CD1c-positive myeloid dendritic cell (primary cell): ENCODE measurements around the gene EFHB.
"Not testable (repeated sequence)": the region's sequence is repeated elsewhere in the genome, so short reads cannot be mapped to it uniquely, and the experiment has no call there.

Experiments
- DNase-seq: peaks from one replicate; pipeline ENCODE4 v3.0.0-alpha.2; 2016; ENCODE audit errors: extremely low spot score

EFHB gene, protein sequence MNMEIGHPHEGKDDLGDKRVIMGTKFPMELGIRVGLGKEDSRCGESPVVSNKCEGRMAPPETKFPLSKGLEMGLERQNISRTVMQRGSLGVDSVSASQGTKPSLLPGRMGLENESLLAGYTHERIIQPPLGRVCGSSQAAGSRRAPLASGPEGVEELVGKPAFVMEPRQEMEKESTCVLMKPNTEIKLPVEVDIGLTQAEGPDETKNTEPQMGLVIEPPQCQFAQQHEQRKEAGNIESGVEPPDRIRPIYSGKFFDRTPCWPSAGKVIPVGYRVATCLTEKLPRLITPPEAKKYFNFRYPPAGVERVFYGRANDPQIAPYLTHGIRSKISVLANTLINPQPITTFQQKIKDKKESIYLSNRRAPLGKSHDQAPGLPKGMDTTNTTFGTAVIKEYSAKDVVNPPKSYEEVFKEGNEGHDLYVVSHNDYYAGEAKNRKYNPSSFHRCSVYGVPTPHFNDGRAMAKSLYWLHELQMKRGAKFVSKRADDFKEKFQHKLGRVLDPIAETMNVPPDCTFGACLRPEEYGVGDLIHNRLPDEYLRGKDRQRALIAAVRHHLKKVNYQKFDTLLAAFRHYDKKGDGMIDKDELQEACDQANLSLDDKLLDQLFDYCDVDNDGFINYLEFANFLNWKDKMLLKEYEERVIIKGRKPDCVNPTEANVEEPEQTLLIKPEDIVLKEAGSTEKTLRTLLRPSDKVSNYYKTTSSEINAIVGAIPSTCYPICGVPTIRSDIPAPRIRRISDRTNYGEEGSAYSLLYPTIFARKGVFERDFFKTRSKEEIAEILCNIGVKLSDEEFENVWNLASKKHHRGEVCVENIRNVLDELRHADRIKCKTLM

DNA sequence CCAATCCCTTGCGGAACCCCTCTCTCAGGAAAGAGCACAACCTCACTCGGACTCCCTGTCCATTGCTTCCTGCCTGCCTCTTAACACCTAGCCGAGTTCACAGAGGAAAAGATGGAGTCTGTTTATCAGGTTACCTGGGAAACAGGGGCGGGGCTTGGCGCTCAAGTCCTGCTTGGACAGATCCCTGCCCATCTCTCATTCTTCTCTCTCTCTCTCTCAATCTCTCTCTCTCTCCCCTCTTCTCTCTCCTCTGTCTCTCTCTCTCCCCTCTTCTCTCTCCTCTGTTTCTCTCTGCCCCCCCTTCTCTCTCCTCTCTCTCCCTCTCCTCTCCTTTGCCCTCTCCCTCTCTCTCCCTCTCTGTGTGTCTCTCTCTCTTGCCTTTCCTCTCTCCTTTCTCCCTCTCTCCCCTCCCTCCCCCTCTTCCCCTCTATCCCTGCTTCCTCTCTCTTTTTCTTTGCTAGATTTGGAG is at the start of gene EFHB:
Gene EFHB (minus strand): TSS at position 120 of the 469 bp plus-strand sequence. CDS start 199 bp downstream, outside the sequence.
- no peak for DNase-seq

DNA sequence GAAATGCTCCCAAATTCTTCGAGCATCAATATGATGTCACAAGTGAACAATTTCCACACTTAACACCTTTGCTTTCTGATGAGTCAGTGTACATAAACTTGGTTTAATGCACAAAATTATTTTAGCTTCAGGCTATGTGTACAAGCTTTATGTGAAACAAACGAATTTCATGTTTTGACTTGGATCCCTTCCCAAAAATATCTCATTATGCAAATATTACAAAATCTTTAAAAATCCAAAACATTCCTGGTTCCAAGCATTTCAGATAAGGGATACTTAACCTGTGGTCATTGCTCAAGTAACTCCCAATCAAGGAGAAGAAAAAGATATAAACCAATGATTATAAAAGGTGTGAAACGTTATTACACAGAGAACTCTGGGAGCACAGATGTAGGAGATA is 38.0 kb upstream of the EFHB start:
- no peak for DNase-seq

DNA sequence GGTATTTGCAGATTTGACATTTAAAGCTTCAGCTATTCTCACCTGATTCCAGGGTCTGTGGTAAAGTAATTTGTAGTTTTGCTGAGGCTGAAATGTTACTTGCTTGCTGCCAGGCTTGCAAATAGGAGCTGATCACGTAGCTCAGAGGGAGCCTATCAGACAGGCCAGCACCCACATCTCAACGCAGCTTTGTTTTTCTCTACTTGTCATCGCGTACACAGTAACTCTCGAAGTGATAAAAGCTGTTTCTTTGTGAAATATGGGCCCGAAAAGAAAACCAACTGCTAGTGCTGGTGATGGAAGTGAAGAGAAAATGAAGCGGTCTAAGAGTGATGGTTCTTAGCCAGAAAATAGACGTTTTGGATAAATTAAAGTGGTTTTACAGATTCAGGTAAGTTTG is 36.3 kb upstream of the EFHB start:
- no peak for DNase-seq

DNA sequence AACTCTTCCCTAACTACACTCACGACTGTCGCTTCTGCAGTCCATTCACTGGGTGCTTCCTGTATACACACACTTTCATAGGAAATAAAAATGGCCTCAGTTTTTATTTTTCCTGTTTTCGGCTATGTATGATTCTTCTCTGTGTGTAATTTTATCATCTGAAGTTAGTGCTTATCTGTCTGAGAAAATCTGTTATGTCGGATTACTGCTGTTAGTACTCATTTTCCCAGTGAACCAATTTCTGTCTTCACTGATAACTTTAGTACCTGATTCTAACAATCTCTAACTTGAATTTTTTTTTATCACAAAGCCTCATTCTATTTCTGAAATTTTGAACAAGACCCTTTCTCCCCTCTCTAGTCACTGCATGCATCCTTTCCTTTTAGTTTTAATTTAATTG is 33.8 kb upstream of the EFHB start:
- DNase-seq: no peak

DNA sequence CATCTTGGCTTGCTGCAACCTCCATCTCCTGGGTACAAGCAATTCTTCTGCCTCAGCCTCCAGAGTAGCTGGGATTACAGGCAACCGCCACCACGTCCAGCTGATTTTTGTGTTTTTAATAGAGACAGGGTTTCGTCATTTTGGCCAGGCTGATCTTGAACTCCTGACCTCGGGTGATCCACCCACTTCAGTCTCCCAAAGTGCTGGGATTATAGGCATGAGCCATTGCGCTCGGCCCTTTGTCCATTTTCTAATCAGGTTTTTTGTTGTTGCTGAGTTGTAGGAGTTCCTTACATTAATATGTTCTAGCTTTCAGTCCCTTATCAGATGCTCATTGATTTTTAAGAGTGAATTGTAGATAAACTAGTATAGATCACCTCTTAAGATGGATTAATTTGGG is 33.2 kb upstream of the EFHB start:
- no peak for DNase-seq

DNA sequence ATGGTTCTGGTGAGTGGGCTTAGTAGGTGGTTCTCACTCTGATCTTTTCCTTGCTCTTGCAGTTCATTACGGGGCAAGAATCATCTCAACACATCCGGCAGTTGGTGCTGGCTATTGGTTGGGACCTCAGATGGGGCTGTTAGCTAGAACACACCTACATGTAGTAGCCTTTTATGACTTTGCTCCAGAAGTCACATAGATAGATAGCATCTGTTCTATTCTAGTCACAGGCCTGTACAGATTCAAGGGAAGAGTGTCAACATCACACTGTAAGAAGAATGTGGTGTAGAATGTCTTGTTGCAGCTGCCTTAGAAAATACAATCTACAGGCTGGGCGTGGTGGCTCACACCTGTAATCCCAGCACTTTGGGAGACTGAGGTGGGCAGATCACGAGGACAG is 27.9 kb upstream of the EFHB start:
- DNase-seq: no peak

DNA sequence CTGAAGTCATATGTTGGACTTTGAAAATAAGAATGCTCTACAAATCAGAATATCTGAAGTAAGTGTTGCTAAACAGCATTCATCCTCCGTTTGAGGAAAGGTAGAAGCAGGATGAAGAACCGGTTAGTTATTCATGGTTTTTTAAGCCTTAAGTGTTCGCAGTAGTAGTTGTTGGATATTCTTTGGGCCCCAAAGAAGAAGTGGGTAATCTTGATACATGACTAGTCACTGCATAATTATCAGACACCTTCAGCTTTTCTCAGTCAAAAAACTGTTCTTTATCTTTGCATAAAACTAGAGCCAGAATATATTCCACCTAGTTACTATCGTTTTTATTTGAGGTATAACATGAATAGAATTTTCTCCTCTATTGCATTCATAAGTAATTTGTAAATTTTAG is 26.7 kb upstream of the EFHB start:
- DNase-seq: no peak

DNA sequence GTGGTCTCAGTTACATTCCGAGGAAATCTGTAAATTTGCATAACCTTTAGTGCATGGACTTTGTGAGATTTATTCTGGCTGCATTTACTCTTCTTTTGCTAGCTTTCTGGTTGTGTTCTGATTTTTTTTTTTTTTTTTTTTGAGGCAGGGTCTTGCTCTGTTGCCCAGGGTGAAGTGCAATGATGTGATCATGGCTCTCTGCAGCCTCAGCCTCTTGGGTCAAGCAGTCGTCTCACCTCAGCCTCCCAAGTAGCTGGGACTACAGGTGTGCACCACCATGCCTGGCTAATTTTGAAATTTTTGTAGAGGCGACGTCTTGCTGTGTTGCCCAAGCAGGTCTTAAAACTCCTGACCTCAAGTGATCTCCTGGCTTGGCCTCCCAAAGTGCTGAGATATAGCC is 25.5 kb upstream of the EFHB start:
- DNase-seq: no peak

DNA sequence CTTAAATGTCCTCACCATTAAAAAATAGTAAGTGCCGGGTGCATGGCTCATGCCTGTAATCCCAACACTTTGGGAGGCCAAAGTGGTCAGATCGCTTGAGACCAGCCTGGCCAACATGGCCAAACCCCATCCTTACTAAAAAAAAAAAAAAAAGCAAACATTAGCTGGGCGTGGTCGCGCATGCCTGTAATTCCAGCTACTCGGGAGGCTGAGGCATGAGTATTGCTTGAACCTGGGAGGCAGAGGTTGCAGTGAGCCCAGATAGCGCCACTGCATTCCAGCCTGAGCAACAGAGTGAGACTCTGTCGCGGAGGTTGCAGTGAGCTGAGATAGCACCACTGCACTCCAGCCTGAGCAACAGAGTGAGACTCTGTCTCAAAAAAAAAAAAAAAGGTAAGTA is 23.3 kb upstream of the EFHB start:
- not testable (repeated sequence) for DNase-seq

DNA sequence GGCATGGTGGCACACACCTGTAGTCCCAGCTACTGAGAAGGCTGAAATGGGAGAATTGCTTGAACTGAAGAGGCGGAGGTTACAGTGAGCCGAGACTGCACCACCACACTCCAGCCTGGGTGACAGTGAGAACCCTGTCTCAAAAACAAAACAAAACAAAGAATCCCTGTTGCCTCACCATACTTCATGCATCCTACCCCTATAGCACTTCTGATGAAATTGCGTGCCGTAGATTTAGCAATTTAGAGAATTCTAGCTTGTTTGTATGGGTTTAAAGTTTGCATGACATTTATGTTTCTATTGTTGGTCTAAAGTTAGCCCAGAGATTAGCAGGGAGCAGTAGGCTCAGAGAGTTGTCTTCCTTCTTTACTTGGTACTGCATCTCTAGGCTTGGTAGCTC is 20.7 kb upstream of the EFHB start:
- no peak for DNase-seq

DNA sequence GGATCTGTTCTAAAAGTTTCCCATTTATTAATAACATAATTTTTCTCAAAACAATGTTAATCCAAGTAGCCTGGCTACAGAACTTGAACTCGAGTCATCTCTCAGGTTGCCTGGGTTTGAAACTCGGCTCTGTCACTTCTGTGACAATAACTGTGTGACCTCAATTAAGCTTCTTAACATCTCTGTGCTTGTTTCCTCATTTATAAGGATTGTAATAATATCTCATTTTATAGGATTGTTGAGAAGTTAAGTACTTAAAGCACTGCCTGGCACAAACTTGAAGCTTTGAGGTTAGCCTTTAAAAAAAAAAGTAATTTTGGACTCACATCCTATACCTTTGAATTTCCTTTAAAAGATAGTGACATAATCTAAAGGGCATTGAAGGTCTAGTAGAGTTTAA is 16.3 kb upstream of the EFHB start:
- no peak for DNase-seq

DNA sequence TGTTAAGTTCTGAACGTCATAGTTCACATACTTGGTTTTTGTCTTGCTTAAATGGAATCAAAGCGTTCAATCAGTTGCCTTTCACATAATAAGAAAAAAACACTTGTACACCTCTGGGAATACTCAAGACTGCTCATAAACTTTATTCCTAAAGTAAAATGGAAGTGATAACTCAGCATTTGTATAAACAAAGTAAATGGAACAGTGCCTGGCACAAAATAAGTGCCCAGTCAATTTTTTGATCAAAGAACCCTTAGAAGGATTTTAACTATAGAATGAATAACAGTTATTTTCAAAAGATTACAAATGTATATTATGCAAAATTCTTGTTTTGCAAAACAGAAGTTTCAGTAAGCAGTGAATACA is 14.2 kb upstream of the EFHB start:
- no peak for DNase-seq

DNA sequence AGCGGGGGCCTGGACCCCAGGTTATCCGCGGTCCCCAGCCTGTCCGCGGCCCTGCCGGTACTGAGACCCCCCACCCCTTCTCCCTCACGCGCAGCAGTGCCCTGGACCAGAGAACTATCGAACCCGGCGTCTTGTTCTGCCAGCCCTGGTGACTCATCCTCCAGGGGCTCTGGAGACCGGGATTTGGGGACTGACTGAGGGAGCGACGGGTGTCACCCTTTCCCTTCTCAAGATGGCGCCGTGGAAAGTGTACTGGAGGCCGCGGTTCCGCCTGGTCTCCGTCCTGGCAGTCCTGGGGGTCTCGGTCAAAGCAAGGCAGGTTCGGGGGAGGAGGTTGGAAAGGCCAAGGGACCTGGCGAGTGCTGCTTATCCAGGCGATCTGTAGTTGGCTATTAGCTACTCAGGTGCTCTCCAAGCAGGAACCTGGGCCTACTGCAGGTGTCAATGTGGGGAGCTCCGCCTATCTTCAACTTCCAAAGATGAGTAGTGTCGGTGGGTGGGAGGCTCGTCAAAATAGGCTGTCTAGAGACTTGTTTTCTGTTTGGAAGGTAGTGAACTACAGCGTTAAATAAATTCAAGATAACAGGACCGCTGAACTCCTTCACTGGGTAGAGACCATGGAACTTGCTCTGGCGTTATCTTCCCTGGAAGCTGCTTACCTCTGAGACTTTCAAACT is 13.7 kb upstream of the EFHB start:
- DNase-seq: peak; percentile 57

DNA sequence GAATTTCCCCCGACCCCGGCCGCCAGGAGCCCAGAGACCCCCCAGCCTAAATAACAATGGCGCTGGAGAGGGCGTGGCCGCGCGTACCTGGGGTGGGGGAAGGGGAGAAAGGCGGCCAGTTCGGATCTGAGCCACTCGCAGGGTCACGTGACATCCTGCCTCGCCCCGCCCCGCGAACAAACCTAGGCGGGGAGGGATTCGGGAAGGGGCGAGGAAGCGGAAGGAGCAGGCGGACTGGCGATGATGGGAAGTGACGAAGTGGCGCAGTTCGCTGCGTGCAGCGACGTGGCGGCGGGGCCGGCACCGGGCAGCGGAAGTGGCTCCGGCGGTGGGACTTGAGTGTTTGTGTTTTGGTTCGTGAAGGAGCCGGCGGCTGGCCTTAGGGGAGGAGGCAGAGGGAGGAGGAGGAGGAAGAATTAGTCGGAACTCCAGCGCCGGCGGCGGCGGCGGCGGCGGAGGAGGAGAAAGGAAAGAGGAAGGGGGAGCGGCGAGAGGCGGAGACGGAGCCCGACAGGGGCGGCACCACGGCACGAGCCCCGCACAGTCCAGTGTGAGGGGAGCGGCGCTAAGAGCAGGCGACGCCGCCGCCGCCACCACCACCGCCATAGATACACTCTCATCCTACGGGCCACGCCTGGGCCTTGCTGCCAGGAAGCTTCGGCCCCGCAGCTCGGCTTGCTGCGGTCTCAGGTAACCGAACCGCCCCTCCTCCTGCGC is 13.0 kb upstream of the EFHB start, which contains the start of gene RAB5A:
Gene RAB5A (plus strand): TSS at position 266 of the 717 bp plus-strand sequence. CDS start 3,802 bp downstream, outside the sequence.
- peak; percentile 98 for DNase-seq

DNA sequence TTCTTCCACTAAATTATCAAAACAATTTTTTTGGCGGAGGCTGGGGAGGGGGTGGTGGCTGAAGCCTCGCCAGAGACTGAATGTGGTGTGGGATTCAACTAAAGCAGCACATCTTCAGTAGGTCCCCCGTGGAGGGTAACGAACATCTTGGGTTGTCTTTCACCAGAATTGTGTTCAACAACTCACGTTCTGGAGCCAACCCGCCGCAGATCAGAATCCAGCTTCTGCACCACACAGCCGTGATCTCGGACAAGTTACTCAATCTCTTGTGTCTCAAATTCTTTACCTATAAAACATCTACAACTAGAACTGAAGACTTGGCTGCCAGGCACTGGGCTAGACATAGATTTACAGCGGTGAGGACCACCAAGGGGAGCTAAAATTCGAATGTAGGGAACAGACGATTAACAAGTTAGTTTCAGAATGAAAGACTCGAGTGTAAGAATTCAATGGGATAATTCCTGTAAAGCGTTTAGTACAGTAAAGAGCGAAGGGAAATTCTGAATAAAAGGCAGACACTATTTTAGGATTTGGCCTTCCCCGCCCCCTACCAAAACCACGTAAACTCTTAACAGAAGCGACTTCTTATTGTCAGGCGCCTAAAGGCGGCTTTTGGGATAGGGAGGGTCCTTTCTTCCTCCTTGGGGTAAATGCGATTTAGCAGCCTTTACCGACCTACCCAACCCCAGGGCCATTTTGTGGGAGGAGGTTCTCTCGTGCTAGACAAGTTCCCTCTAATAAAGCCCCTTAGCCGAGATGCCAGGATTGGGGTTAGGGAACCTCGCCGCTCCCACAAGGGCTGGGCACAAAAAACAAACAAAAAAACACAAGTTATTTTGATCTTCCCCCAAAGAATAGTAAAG is 12.2 kb upstream of the EFHB start:
- no peak for DNase-seq

DNA sequence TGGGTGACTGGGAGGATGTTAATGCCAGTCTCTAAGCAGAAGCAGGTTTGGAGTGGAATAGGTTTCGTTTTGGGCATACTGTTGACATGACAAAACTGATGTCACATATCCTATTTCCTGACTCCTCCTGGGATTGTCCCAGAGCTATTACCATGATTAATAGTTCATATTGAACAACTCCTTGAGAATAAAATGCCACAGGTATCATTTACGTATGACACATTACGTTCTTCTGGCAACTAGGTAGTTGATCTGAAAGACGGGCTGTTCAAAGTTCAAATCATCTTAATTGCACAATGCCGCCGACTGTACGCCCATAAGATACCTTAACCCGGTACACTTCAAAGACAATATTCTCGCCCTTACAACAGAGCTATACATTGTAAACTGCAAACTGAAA is 11.5 kb upstream of the EFHB start:
- DNase-seq: no peak

DNA sequence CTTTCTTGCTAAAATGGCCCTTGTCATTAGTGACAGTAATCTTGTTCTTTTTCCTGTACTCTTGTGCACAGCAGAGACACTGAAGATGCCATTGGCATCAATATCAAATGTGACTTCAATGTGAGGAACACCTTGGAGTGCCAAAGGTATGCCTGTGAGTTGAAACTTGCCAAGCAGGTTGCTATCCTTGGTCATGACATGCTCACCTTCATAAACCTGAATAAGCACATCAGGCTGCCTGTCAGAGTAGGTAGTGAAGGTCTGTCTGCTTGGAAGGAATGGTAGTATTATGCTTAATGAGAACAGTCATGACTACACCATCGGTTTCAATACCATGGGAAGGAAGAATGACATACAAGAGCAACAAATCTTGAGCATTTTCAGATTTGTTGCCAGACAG is 6.6 kb upstream of the EFHB start:
- DNase-seq: no peak

DNA sequence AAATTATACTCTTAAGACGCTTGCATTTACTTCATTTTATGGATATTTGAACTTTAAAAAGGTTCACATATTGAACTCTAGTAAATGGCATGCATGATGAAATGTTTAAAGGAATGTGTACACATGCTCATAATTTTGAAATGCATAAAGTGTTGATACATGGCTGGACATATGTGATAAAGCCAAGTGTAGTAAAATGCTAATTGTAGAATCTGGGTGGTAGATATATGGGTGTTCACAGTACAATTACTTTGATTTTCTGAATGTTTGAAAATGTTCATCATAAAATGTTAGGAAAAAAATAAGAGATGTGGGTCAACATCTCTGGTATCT is 4.2 kb upstream of the EFHB start:
- no peak for DNase-seq

DNA sequence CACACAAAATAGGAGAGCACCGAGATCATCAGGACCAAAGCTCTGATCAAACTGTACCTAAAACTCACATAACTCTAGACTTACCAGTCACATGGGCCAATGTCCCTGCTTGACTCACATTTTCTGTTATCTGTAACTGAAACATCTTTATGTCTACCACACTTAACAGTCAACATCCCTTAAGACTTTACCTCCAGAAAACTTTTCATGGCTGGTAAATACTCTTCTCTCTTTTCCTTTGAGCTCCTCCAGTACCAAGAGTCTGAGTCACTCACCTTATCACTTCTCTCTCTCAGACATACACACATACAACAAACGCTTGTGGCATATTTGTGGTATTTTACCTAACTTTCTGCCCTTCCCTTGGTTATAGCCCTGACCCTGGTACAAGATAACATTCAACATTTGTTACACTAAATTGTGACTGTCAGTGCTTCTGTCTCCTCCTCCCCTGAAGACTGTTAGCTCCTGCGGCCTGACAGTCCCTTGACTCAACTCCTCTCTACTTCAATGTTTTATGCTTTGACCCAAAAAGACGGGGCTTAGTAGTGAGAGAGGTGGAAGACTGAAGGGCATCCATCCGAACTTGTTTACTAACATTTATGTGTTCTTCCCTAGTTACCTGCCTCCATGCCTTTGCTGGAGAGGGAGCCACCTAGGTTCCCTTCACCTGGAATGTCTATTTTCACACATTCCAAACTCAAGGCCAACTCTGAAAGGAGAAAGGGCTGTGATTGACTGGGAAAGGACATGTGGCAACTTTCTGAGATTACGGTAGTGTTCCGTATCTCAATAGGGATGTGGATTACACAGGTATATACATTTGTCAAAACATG is 3.7 kb upstream of the EFHB start:
- DNase-seq: no peak

DNA sequence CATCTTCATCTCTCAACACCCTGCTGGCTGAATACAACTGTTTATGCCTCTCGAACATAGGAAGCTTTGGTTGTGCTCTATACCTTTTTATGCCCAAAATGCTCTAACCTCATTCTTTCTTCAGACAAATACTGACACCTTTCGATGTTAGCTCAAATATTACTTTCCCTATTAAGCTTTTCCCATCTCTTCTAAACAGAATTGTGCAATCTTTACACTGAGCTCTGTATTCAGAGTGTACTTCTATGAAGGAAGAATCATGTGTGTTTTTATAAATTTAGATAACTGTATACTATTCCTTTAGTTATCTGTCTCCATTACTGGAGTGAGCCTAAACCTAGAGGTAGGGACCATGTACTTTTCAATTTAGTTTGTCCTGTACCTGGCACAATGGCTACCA is 1.6 kb downstream of the EFHB start:
- no peak for DNase-seq
